HG03354 (cell line): ENCODE results near the gene MAML2.
A peak's percentile ranks its signal among the peaks of the same experiment; 100 is the strongest.

Source experiments
- ATAC-seq: cut with Tn5 transposase; IDR thresholded peaks from one replicate; pipeline ENCODE4 v1.9.1; 2021; ENCODE audit warnings: mild to moderate bottlenecking; ENCODE audit not compliant: unreplicated experiment, poor library complexity, severe bottlenecking

Gene MAML2

GRCh38 chr11:96256215-96257011 is 86.6 kb downstream of the MAML2 start:
- ATAC-seq: no peak

- no peak for ATAC-seq
Measured at GRCh38 chr11:96254854-96255253, 88.1 kb downstream of the MAML2 start.

GRCh38 chr11:96254087-96254486 is 88.9 kb downstream of the MAML2 start:
- ATAC-seq: peak; percentile 49

- no peak for ATAC-seq
Measured at GRCh38 chr11:96246718-96247552, 96.1 kb downstream of the MAML2 start.

- peak; percentile 94 for ATAC-seq
Measured at GRCh38 chr11:96242971-96243647, 99.9 kb downstream of the MAML2 start.

- no peak for ATAC-seq
Measured at GRCh38 chr11:96242191-96242847, 100.7 kb downstream of the MAML2 start.

- no peak for ATAC-seq
Measured at GRCh38 chr11:96241331-96241841, 101.6 kb downstream of the MAML2 start.

- ATAC-seq: no peak
Measured at GRCh38 chr11:96238563-96239135, 104.3 kb downstream of the MAML2 start.

GRCh38 chr11:96237766-96238266 is 105.2 kb downstream of the MAML2 start:
- no peak for ATAC-seq

- ATAC-seq: no peak
Measured at GRCh38 chr11:96235751-96236150, 107.2 kb downstream of the MAML2 start.

- no peak for ATAC-seq
Measured at GRCh38 chr11:96234866-96235441, 108.0 kb downstream of the MAML2 start.

GRCh38 chr11:96232132-96232531 is 110.9 kb downstream of the MAML2 start:
- no peak for ATAC-seq

GRCh38 chr11:96230686-96231085 is 112.3 kb downstream of the MAML2 start:
- no peak for ATAC-seq

GRCh38 chr11:96229354-96229977 is 113.5 kb downstream of the MAML2 start:
- no peak for ATAC-seq

GRCh38 chr11:96228910-96229309 is 114.1 kb downstream of the MAML2 start:
- no peak for ATAC-seq

- no peak for ATAC-seq
Measured at GRCh38 chr11:96228473-96228891, 114.5 kb downstream of the MAML2 start.

- ATAC-seq: no peak
Measured at GRCh38 chr11:96227244-96227643, 115.8 kb downstream of the MAML2 start.

- ATAC-seq: no peak
Measured at GRCh38 chr11:96223083-96223482, 119.9 kb downstream of the MAML2 start.
